ENCODE measurements around the gene EIF1B. TPM values are rescaled to one million over a fixed set of nuclear protein-coding genes. Genes with fewer than 3 reads are reported as not detected.
A peak's percentile ranks its signal among the peaks of the same experiment; 100 is the strongest.

EIF1B gene
- total RNA-seq, 1 donor from 2014 or later = 68.8 TPM

- Mint-ChIP-seq H3K9me3 (ENCODE audit: unreplicated experiment) (no peaks in the 10 kb centered on the region), H3K27me3 (ENCODE audit: unreplicated experiment) (peaks cover 3% of the 10 kb centered on the region), H3K27ac (ENCODE audit: unreplicated experiment) (no peak overlapping the region), H3K36me3 (ENCODE audit: low read depth, unreplicated experiment) (peaks cover 23% of the 10 kb centered on the region), H3K4me3 (ENCODE audit: unreplicated experiment) (no peak overlapping the region), H3K4me1 (ENCODE audit: unreplicated experiment) (peaks cover 12% of the 10 kb centered on the region)
- DNase-seq (ENCODE audit: low spot score) = no peak
- no peak for TF ChIP-seq CTCF (IDR thresholded peaks at IDR 0.05; ENCODE audit: unreplicated experiment)
Observed at GRCh38 chr3:40312661-40313226, 3.2 kb downstream of the EIF1B start.

- Mint-ChIP-seq H3K9me3 (ENCODE audit: unreplicated experiment) (no peaks in the 10 kb centered on the region), H3K36me3 (ENCODE audit: low read depth, unreplicated experiment) (peaks cover 23% of the 10 kb centered on the region), H3K4me3 (ENCODE audit: unreplicated experiment) (no peak overlapping the region), H3K4me1 (ENCODE audit: unreplicated experiment) (peaks cover 12% of the 10 kb centered on the region), H3K27me3 (ENCODE audit: unreplicated experiment) (peaks cover 3% of the 10 kb centered on the region), H3K27ac (ENCODE audit: unreplicated experiment) (no peak overlapping the region)
- no peak for TF ChIP-seq CTCF (IDR thresholded peaks at IDR 0.05; ENCODE audit: unreplicated experiment)
- DNase-seq (ENCODE audit: low spot score) = no peak
Observed at GRCh38 chr3:40313975-40314860, 4.7 kb downstream of the EIF1B start.

- peaks cover 7% of the 10 kb centered on the region for H3K36me3 Mint-ChIP-seq (ENCODE audit: low read depth, unreplicated experiment)
Observed at GRCh38 chr3:40317061-40317855, 7.8 kb downstream of the EIF1B start.

GRCh38 chr3:40321818-40322217, 12.3 kb downstream of the EIF1B start:
- no peak overlapping the region for H3K4me3 Mint-ChIP-seq (ENCODE audit: unreplicated experiment)
- H3K4me1 Mint-ChIP-seq (ENCODE audit: unreplicated experiment) = no peaks in the 10 kb centered on the region
- no peaks in the 10 kb centered on the region for H3K9me3 Mint-ChIP-seq (ENCODE audit: unreplicated experiment)
- no peaks in the 10 kb centered on the region for H3K27me3 Mint-ChIP-seq (ENCODE audit: unreplicated experiment)
- no peak overlapping the region for H3K27ac Mint-ChIP-seq (ENCODE audit: unreplicated experiment)
- DNase-seq (ENCODE audit: low spot score) = no peak
- no peak for TF ChIP-seq CTCF (IDR thresholded peaks at IDR 0.05; ENCODE audit: unreplicated experiment)
- H3K36me3 Mint-ChIP-seq (ENCODE audit: low read depth, unreplicated experiment) = no peaks in the 10 kb centered on the region

More at GRCh38 chr3:40317061-40317855, 7.8 kb downstream of the EIF1B start:
- Mint-ChIP-seq H3K4me3 (ENCODE audit: unreplicated experiment) (no peak overlapping the region), H3K27ac (ENCODE audit: unreplicated experiment) (no peak overlapping the region), H3K4me1 (ENCODE audit: unreplicated experiment) (no peaks in the 10 kb centered on the region), H3K27me3 (ENCODE audit: unreplicated experiment) (no peaks in the 10 kb centered on the region), H3K9me3 (ENCODE audit: unreplicated experiment) (no peaks in the 10 kb centered on the region)
- peak; percentile 75 for TF ChIP-seq CTCF (IDR thresholded peaks at IDR 0.05; ENCODE audit: unreplicated experiment)
- peak; percentile 34 for DNase-seq (ENCODE audit: low spot score)
